ENCODE data around the gene SPNS2. TPM values are rescaled to one million over a fixed set of nuclear protein-coding genes. Genes with fewer than 3 reads are reported as not detected.

SPNS2 gene
- total RNA-seq, 1 experiment from 2014 or later, result 0.33 TPM

DNA sequence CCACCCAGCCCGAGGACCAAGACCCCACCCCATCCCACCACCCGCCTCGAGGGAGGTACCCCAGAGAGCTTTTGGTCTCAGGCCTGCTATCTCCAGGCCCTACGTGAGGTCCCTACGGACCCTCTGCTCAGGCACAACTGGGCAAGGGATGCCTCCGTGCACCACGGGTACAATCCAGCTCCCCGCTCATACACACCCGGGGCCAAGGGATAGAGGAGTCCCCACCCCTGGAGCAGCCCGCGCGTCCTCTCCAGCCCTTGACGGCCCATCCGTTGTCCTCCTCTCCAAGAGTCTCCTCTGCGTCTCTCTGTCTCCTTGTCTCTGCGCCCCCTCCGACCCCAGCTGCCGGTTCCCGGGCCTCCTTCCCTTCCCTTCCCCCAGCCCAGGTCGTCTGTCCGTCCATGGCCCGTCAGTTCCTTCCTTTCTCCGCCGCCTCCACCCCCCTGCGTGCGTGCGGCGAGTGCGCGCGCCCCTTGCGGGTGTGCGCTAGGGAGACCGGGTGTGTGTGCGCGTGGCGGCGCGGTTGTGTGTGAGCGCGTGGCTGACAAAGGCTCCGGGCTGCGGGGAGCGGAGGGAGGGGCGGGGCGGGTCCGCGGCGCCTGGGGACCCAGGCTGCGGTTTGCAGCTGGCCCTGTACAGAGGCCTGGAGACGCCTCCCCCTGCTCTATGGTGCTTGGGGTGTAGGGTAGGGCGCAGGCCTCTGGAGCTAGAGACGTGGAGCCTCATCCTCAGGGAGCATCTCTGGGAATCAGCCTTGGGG is 930 bp downstream of the SPNS2 start:
- Histone ChIP-seq H3K27ac (ENCODE audit: insufficient read length, low read depth, low read length) (no peak overlapping the region), H3K14ac (ENCODE audit: insufficient read depth, low read length) (peak overlapping the region; percentile 51; the same call in 1 of the 2 replicates), H3K4me2 (ENCODE audit: insufficient read depth, insufficient read length, low read length) (peak overlapping the region; percentile 80), H2BK5ac (ENCODE audit: insufficient read length, low read length) (no peak overlapping the region), H4K20me1 (ENCODE audit: control insufficient read depth, insufficient read depth, insufficient read length) (no peaks in the 10 kb centered on the region), H3K9me3 (ENCODE audit: control insufficient read depth, low read depth, low read length) (no peaks in the 10 kb centered on the region), H4K8ac (replicated peaks; ENCODE audit: insufficient read length, low read depth, low read length) (no peak overlapping the region), H4K5ac (ENCODE audit: insufficient read length, low read depth, low read length) (no peak overlapping the region), H2BK20ac (ENCODE audit: low read depth, low read length, poor library complexity, severe bottlenecking) (no peak overlapping the region), H3K9ac (ENCODE audit: extremely low read depth, insufficient read length, low read length) (no peak overlapping the region), H3T11ph (ENCODE audit: low read length) (no peak overlapping the region), H3K79me2 (ENCODE audit: insufficient read depth, low read length) (no peaks in the 10 kb centered on the region), H3K56ac (ENCODE audit: insufficient read length, low read depth, low read length) (no peak overlapping the region), H3K27me3 (ENCODE audit: insufficient read depth, low read length) (peaks cover 22% of the 10 kb centered on the region), H3K23me2 (ENCODE audit: insufficient read length, low read depth, low read length, poor library complexity, severe bottlenecking) (peaks cover 11% of the 10 kb centered on the region), H2AK5ac (ENCODE audit: insufficient read length, low read length) (no peak overlapping the region), H2BK120ac (ENCODE audit: low read depth, low read length, poor library complexity, severe bottlenecking) (no peak overlapping the region), H3K79me1 (ENCODE audit: insufficient read depth, low read depth, low read length, poor library complexity, severe bottlenecking) (no peaks in the 10 kb centered on the region), H3K4ac (ENCODE audit: low read depth, low read length) (no peak overlapping the region), H3K4me1 (ENCODE audit: insufficient read depth, low read length) (no peaks in the 10 kb centered on the region), H2AFZ (ENCODE audit: low read length) (no peak overlapping the region), H2BK12ac (ENCODE audit: insufficient read length, low read depth, low read length) (no peak overlapping the region), H3K18ac (ENCODE audit: insufficient read length, low read depth, low read length) (peak overlapping the region; percentile 25), H2BK15ac (ENCODE audit: low read depth, low read length) (no peak overlapping the region), H4K91ac (ENCODE audit: insufficient read length, low read depth, low read length) (no peak overlapping the region), H3K23ac (ENCODE audit: insufficient read length, low read depth, low read length) (no peak overlapping the region)
- WGBS (ENCODE audit: extremely low coverage, insufficient read length, low lambda C conversion rate), result no CpG with 5 or more reads among the region's 53 CpGs
- Mint-ChIP-seq H3K4me3 (peak overlapping the region; percentile 68 to 88), H3K27me3 (ENCODE audit: low read depth) (peaks cover 76% of the 10 kb centered on the region), H3K9me3 (no peaks in the 10 kb centered on the region; a peak in 1 of 5 replicates), H3K36me3 (ENCODE audit: insufficient read depth in 1 of 3, low read depth in 3 of 3) (no peaks in the 10 kb centered on the region), H3K27ac (no peak overlapping the region; a peak in 1 of 7 replicates), H3K4me1 (peaks cover 11 to 20% of the 10 kb centered on the region in 2 experiments)
- TF ChIP-seq, protein P1, sequence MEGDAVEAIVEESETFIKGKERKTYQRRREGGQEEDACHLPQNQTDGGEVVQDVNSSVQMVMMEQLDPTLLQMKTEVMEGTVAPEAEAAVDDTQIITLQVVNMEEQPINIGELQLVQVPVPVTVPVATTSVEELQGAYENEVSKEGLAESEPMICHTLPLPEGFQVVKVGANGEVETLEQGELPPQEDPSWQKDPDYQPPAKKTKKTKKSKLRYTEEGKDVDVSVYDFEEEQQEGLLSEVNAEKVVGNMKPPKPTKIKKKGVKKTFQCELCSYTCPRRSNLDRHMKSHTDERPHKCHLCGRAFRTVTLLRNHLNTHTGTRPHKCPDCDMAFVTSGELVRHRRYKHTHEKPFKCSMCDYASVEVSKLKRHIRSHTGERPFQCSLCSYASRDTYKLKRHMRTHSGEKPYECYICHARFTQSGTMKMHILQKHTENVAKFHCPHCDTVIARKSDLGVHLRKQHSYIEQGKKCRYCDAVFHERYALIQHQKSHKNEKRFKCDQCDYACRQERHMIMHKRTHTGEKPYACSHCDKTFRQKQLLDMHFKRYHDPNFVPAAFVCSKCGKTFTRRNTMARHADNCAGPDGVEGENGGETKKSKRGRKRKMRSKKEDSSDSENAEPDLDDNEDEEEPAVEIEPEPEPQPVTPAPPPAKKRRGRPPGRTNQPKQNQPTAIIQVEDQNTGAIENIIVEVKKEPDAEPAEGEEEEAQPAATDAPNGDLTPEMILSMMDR (conservative IDR thresholded peaks at IDR 0.05), result no peak
- DNase-seq, result peak; percentile 69
